Cardiac fibroblast (primary cell): ENCODE results near the gene CLCN5.

Experiments used
- DNase-seq, 2 donors: peaks; one replicate each; pipeline versions ENCODE4 v3.0.0 to v3.0.0-alpha.2; 2010; ENCODE audit warnings: low read depth in 2 of 2
- H3K4me3 ChIP-seq, 2 donors: replicated peaks in 1 of 2; 1 replicate in 1 of 2; 2 replicates in 1 of 2; pipeline ENCODE4 v1.5.1; 2011; ENCODE audit warnings: low read depth in 2 of 2, low read length in 2 of 2, mild to moderate bottlenecking in 2 of 2, moderate library complexity in 1 of 2
- TF ChIP-seq, protein P1 (sequence below): IDR thresholded peaks from one replicate; pipeline ENCODE4 v1.5.1; 2011; ENCODE audit warnings: low read depth, mild to moderate bottlenecking, low read length, inconsistent platforms

CLCN5 gene

DNA sequence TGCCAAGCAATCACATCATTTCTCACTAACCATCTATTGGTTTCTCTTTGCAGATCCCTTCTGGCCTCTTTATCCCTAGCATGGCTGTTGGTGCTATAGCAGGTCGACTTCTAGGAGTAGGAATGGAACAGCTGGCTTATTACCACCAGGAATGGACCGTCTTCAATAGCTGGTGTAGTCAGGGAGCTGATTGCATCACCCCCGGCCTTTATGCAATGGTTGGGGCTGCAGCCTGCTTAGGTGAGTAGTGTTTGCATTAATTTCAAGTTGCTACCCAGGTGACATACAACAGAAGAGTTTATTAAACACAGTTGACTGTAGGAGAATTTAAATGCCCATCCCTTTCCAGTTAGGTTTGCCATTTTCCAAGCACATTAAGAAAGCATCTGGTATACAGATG lies 166.2 kb downstream of the CLCN5 start:
- TF ChIP-seq, protein P1, sequence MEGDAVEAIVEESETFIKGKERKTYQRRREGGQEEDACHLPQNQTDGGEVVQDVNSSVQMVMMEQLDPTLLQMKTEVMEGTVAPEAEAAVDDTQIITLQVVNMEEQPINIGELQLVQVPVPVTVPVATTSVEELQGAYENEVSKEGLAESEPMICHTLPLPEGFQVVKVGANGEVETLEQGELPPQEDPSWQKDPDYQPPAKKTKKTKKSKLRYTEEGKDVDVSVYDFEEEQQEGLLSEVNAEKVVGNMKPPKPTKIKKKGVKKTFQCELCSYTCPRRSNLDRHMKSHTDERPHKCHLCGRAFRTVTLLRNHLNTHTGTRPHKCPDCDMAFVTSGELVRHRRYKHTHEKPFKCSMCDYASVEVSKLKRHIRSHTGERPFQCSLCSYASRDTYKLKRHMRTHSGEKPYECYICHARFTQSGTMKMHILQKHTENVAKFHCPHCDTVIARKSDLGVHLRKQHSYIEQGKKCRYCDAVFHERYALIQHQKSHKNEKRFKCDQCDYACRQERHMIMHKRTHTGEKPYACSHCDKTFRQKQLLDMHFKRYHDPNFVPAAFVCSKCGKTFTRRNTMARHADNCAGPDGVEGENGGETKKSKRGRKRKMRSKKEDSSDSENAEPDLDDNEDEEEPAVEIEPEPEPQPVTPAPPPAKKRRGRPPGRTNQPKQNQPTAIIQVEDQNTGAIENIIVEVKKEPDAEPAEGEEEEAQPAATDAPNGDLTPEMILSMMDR: no peak
- no peak for DNase-seq
- H3K4me3 ChIP-seq: no peak overlapping the region

GRCh38 chrX:50093625-50094024 lies 171.2 kb downstream of the CLCN5 start:
- TF ChIP-seq, protein P1: no peak
- no peak for DNase-seq
- H3K4me3 ChIP-seq: no peak overlapping the region

GRCh38 chrX:50097071-50097470 lies 174.7 kb downstream of the CLCN5 start:
- no peak overlapping the region for H3K4me3 ChIP-seq
- TF ChIP-seq, protein P1: no peak
- DNase-seq: no peak

DNA sequence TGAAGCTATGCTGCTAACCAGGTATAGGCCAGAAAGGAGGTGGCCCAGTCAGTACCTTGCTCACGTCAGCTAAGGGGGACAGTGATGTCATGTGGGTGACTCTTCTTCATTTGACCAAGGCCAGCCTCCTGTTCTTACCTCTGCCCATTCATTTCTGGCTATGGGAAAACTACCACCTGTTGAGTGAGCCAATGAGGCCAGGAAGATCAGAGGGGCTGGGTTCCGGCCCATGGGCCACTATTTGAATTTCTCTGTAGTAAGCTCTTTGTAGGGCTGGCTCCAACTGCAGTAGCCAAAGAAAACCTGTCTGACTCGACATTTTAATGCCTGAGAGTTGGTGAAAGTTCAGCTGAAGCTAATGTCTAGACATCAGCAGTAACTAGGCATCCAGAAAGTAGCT lies 175.8 kb downstream of the CLCN5 start:
- TF ChIP-seq, protein P1: no peak
- no peak overlapping the region for H3K4me3 ChIP-seq
- DNase-seq: no peak

DNA sequence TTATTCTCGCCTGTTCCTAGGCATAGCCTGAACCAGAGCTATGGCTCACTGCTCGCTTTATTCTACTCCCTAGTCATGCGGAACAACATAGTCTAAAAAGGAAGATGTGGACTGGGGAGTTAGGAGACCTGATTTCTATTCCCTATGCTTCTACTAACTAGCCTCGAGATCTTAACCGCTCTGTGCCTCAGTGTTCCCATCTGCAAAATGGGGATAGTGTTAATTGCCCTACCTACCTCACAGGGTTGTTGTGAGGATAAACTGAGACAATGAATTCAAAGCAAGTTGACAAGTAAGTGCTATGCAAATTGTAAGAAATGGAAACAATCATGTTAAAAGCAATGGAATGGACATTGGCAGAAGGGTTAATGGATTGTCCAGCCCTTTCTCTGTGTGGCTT lies 176.4 kb downstream of the CLCN5 start:
- no peak for DNase-seq
- no peak overlapping the region for H3K4me3 ChIP-seq
- TF ChIP-seq, protein P1: no peak

- TF ChIP-seq, protein P1: no peak
- DNase-seq: no peak
- no peak overlapping the region for H3K4me3 ChIP-seq
Measured at GRCh38 chrX:50099331-50099730, 176.9 kb downstream of the CLCN5 start.

DNA sequence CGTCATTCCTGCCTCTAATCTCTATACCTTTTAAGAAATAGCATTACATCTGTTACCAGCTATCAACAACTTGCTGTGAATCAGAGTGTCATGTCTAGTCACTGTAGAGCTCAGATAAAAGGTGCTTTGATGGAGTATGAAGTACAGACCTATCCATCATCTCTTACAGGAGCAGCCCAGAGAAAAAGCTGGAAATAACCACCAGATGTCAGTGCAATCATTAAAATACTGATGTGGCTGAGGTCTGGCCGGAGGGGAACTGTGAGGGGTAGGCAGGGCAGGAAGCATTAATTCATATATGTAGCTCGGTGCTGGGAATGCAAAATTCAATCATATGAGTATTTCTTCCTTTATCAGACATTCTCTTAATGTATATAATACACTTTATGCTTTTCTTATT lies 177.8 kb downstream of the CLCN5 start:
- TF ChIP-seq, protein P1: peak; percentile 16
- peak; percentile 8 to 25 for DNase-seq
- H3K4me3 ChIP-seq: no peak overlapping the region
